Tibial nerve (tissue), 4 donors: ENCODE data around the gene ACP1. TPM values are rescaled to one million over a fixed set of nuclear protein-coding genes. Genes with fewer than 3 reads are reported as not detected.
"Not testable (repeated sequence)": the region's sequence is repeated elsewhere in the genome, so short reads cannot be mapped to it uniquely, and the experiment has no call there.

Experiments used
- DNase-seq, 2 donors: peaks; one replicate each; pipeline ENCODE4 v3.0.0-alpha.2; 2019; ENCODE audit warnings: low spot score in 2 of 2
- H3K27ac ChIP-seq, 4 donors: fragments of 200-600 bp; sonication (generic) in 3 of 4; one replicate each; pipeline ENCODE4 v1.5.1; 2017 to 2019; ENCODE audit warnings: mild to moderate bottlenecking in 1 of 4
- H3K27me3 ChIP-seq, 2 donors: fragments of 200-600 bp; sonication (generic) in 1 of 2; one replicate each; pipeline versions ENCODE4 v1.5.1 to v1.6.0; 2017 to 2019
- H3K36me3 ChIP-seq, 3 donors: fragments of 200-600 bp; sonication (generic); one replicate each; pipeline ENCODE4 v1.5.1; 2018 to 2019
- H3K4me1 ChIP-seq, 4 donors: fragments of 200-600 bp; sonication (generic) in 3 of 4; one replicate each; pipeline ENCODE4 v1.5.1; 2017 to 2019
- H3K4me3 ChIP-seq, 4 donors: fragments of 200-600 bp; sonication (generic) in 3 of 4; one replicate each; pipeline ENCODE4 v1.5.1; 2017 to 2019; ENCODE audit warnings: mild to moderate bottlenecking in 1 of 4, moderate library complexity in 1 of 4
- H3K9me3 ChIP-seq, 4 donors: fragments of 200-600 bp; sonication (generic) in 3 of 4; one replicate each; pipeline ENCODE4 v1.5.1; 2017 to 2019
- CTCF ChIP-seq, 5 experiments: fragments of 200-600 bp in 3 of 5; fragments of 450-650 bp in 2 of 5; sonication (generic) in 3 of 5; IDR thresholded peaks; one replicate each; pipeline ENCODE4 v1.5.1; 2016 to 2019; ENCODE audit warnings: antibody characterized with exemption in 5 of 5, mild to moderate bottlenecking in 3 of 5, moderate library complexity in 2 of 5
- EP300 ChIP-seq, 2 donors: sonication (generic); formaldehyde crosslinking; IDR thresholded peaks; one replicate each; pipeline ENCODE4 v1.6.1; 2017; ENCODE audit warnings: antibody characterized with exemption in 2 of 2, mild to moderate bottlenecking in 1 of 2
- POLR2A ChIP-seq, 2 donors: fragments of 450-650 bp; IDR thresholded peaks; one replicate each; pipeline ENCODE4 v1.6.1; 2017; ENCODE audit warnings: antibody characterized with exemption in 2 of 2, mild to moderate bottlenecking in 2 of 2, moderate library complexity in 2 of 2
- WGBS, 2 donors: methylation state at CpG; one replicate each; pipeline ENCODE4 v1.1.5; 2018; 5-methylcytosine and 5-hydroxymethylcytosine counted together
- total RNA-seq, 4 donors: library from RNA; depleted of rRNA; stranded (reverse); fragments of >200 nt; gene quantifications; one replicate each; pipeline ENCODE4 v1.1.0, GENCODE V29; 2016

The ACP1 gene
- total RNA-seq, 4 donors from 2014 or later, result 31.2 to 71.2 (median 52.5) TPM

GRCh38 chr2:310994-311393 is 46.2 kb downstream of the ACP1 start:
- H3K27ac ChIP-seq, result no peak overlapping the region
- H3K9me3 ChIP-seq, result no peaks in the 10 kb centered on the region
- TF ChIP-seq EP300 (IDR thresholded peaks at IDR 0.05) (no peak), POLR2A (IDR thresholded peaks at IDR 0.05) (no peak), CTCF (IDR thresholded peaks at IDR 0.05) (no peak)
- DNase-seq, result no peak
- no peaks in the 10 kb centered on the region for H3K4me1 ChIP-seq
- H3K4me3 ChIP-seq, result no peak overlapping the region
- no peaks in the 10 kb centered on the region for H3K36me3 ChIP-seq
- H3K27me3 ChIP-seq, result no peaks in the 10 kb centered on the region
- WGBS, 2 donors, result 79% methylated on average over 5 of the region's 5 CpGs

GRCh38 chr2:313991-314390 is 49.2 kb downstream of the ACP1 start:
- Histone ChIP-seq H3K36me3 (no peaks in the 10 kb centered on the region), H3K9me3 (no peaks in the 10 kb centered on the region), H3K4me3 (no peak overlapping the region), H3K27ac (no peak overlapping the region), H3K4me1 (peaks cover 0 to 11% (median 0%) of the 10 kb centered on the region in 4 donors), H3K27me3 (no peaks in the 10 kb centered on the region)
- DNase-seq, result no peak
- TF ChIP-seq POLR2A (IDR thresholded peaks at IDR 0.05), result no peak
- no peak for TF ChIP-seq EP300 (IDR thresholded peaks at IDR 0.05)
- TF ChIP-seq CTCF (IDR thresholded peaks at IDR 0.05), result no peak
- 83 to 85% methylated on average over 14 of the region's 14 CpGs for WGBS, 2 donors

GRCh38 chr2:314561-315336 is 50.0 kb downstream of the ACP1 start:
- TF ChIP-seq CTCF (IDR thresholded peaks at IDR 0.05) (no peak), EP300 (IDR thresholded peaks at IDR 0.05) (no peak), POLR2A (IDR thresholded peaks at IDR 0.05) (no peak)
- DNase-seq, result no peak
- H3K27ac ChIP-seq, result no peak overlapping the region
- 90 to 91% methylated on average over 50 to 56 of the region's 56 CpGs for WGBS, 2 donors
- peaks cover 0 to 11% (median 0%) of the 10 kb centered on the region in 4 donors for H3K4me1 ChIP-seq
- H3K27me3 ChIP-seq, result no peaks in the 10 kb centered on the region
- H3K9me3 ChIP-seq, result no peaks in the 10 kb centered on the region
- H3K36me3 ChIP-seq, result no peaks in the 10 kb centered on the region
- H3K4me3 ChIP-seq, result no peak overlapping the region

GRCh38 chr2:315925-316324 is 51.2 kb downstream of the ACP1 start:
- H3K36me3 ChIP-seq, DNase-seq, H3K27me3 ChIP-seq, H3K9me3 ChIP-seq, H3K27ac ChIP-seq, H3K4me3 ChIP-seq: not testable (repeated sequence)
- 53 to 62% methylated on average over 6 of the region's 6 CpGs for WGBS, 2 donors
- H3K4me1 ChIP-seq, result peaks cover 0 to 11% (median 0%) of the 10 kb centered on the region in 4 donors

GRCh38 chr2:316381-316780 is 51.6 kb downstream of the ACP1 start:
- TF ChIP-seq EP300 (IDR thresholded peaks at IDR 0.05) (no peak), CTCF (IDR thresholded peaks at IDR 0.05) (no peak), POLR2A (IDR thresholded peaks at IDR 0.05) (no peak)
- DNase-seq, result no peak
- no peaks in the 10 kb centered on the region for H3K27me3 ChIP-seq
- peaks cover 0 to 11% (median 0%) of the 10 kb centered on the region in 4 donors for H3K4me1 ChIP-seq
- WGBS, 2 donors, result 92 to 97% methylated on average over 12 of the region's 12 CpGs
- H3K36me3 ChIP-seq, result no peaks in the 10 kb centered on the region
- H3K27ac ChIP-seq, result no peak overlapping the region
- no peak overlapping the region for H3K4me3 ChIP-seq
- no peaks in the 10 kb centered on the region for H3K9me3 ChIP-seq
